Epidermal melanocyte (primary cell): ENCODE measurements around the gene UBL4A.
A peak's percentile ranks its signal among the peaks of the same experiment; 100 is the strongest.

Experiments
- DNase-seq: peaks from one replicate; pipeline ENCODE4 v3.0.0; 2011; ENCODE audit warnings: low spot score; ENCODE audit not compliant: insufficient read length

The UBL4A gene

GRCh38 chrX:154482786-154483185 is 3.6 kb downstream of the UBL4A start:
- no peak for DNase-seq

GRCh38 chrX:154481911-154482601 is 4.4 kb downstream of the UBL4A start:
- no peak for DNase-seq

- no peak for DNase-seq
These were observed 5.2 kb downstream of the UBL4A start for GRCh38 chrX:154481195-154481594.

GRCh38 chrX:154478728-154479622 is 7.4 kb downstream of the UBL4A start, which contains the start of gene LAGE3:
Gene LAGE3 (minus strand): TSS chrX:154479281. CDS start chrX:154478915, 366 bp downstream.
- peak; percentile 72 for DNase-seq

- DNase-seq = no peak
These were observed 8.4 kb downstream of the UBL4A start for GRCh38 chrX:154477891-154478477.

GRCh38 chrX:154476821-154477220 is 9.6 kb downstream of the UBL4A start:
- no peak for DNase-seq

- no peak for DNase-seq
These were observed 12.7 kb downstream of the UBL4A start for GRCh38 chrX:154473683-154474082.

GRCh38 chrX:154472685-154473632 is 13.5 kb downstream of the UBL4A start:
- DNase-seq = no peak

- no peak for DNase-seq
These were observed 14.4 kb downstream of the UBL4A start for GRCh38 chrX:154471839-154472684.

GRCh38 chrX:154470914-154471568 is 15.4 kb downstream of the UBL4A start:
- DNase-seq = no peak

- no peak for DNase-seq
These were observed 16.0 kb downstream of the UBL4A start for GRCh38 chrX:154470434-154470833.

GRCh38 chrX:154469880-154470279 is 16.5 kb downstream of the UBL4A start:
- no peak for DNase-seq

GRCh38 chrX:154469114-154469513 is 17.3 kb downstream of the UBL4A start:
- no peak for DNase-seq

GRCh38 chrX:154468217-154468616 is 18.2 kb downstream of the UBL4A start:
- no peak for DNase-seq

- DNase-seq = no peak
These were observed 18.9 kb downstream of the UBL4A start for GRCh38 chrX:154467556-154467955.

GRCh38 chrX:154466907-154467306 is 19.5 kb downstream of the UBL4A start:
- no peak for DNase-seq

GRCh38 chrX:154466036-154466435 is 20.4 kb downstream of the UBL4A start:
- DNase-seq = no peak

- DNase-seq = no peak
These were observed 20.8 kb downstream of the UBL4A start for GRCh38 chrX:154465601-154466000.

- DNase-seq = no peak
These were observed 21.5 kb downstream of the UBL4A start for GRCh38 chrX:154464806-154465365.
